NK-92 (cell line): ENCODE measurements around the gene HBS1L.
"Not testable (repeated sequence)": the region's sequence is repeated elsewhere in the genome, so short reads cannot be mapped to it uniquely, and the experiment has no call there.

Experiments used
- DNase-seq: peaks from one replicate; lab custom pipeline; 2025; ENCODE audit not compliant: unreplicated experiment; lab: John Stamatoyannopoulos, UW

HBS1L gene

DNA sequence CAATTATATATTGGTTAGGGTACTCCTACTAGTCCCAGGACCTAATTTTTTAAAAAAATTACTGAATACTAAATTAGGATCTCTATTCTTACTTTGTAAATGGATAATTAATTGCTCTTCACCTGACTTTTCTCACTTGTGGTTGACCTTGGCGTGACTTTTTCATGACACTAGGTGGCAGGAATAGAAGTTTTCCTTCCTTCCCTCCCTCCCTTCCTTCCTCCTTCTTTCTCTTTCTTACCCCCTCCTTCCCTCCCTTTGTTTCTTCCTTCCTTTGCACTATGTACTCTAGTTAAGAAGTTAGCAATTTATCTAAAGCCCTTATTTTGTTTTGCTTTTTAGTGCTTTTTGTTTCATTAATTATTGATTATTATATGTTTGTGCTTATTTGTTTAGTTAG is 20.4 kb upstream of the HBS1L start:
- no peak for DNase-seq

- DNase-seq, result no peak
These were observed 19.3 kb upstream of the HBS1L start for GRCh38 chr6:135073756-135074393.

- DNase-seq, result no peak
These were observed 18.6 kb upstream of the HBS1L start for GRCh38 chr6:135073217-135073616.

DNA sequence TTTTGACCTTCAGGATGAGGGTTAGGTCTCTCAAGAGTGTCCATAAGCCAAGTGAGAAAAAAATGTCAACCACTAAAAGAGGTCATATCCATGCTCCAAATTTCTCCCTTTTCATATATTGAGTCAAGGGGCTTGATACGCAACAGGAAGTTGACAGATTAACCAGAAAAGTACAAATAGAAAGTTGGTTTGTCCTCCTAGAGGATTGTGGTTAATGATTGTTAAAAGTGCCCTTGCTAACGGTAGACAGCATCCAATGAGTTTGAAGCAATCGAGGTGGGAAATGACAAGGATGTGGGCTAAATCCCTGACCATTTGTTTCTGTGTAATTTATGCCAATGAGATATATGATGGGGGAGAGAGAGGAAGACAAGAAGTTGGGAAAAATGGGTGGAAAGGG is 18.1 kb upstream of the HBS1L start:
- DNase-seq, result no peak

- DNase-seq, result no peak
These were observed 16.9 kb upstream of the HBS1L start for GRCh38 chr6:135071541-135071940.

- DNase-seq, result no peak
These were observed 13.3 kb upstream of the HBS1L start for GRCh38 chr6:135067911-135068310.

- DNase-seq, result no peak
These were observed 12.2 kb upstream of the HBS1L start for GRCh38 chr6:135066806-135067205.

DNA sequence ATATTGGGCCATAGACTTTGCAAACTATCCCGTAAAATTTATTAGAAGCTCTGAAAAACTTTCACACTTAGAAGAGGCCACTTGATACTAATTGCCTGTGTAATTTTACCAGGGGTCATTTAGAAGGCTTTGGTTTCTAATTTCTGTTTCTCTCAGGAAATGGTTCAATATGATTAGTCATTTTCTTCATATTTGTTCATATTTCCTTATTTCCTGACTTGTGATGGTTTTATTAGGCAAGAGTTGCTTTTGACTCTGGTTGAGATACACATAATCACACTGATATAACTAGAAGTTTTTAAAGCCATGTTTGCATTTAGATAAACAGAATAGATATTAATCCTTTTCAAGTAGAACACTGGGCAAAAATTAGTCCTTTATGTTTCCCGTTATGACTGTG is 11.8 kb upstream of the HBS1L start:
- DNase-seq, result no peak

DNA sequence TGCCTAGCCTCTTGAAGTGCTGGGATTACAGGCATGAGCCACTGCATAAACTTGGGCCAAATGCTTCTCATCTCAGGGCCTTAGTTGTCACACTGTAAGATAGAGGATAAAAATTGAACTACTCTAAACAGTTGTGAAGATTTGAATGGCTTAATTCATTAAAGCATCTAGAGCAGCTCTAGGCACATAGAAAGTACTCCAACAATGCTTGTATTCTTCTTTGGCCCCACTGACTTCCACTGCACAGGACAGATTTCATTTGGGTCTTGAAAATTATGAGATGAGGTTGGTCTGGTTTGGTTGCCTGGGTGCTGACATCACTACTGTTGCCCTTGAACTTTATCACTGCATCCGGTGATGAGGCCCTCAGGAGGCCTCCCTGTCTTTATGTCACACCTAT is 10.0 kb upstream of the HBS1L start:
- no peak for DNase-seq

GRCh38 chr6:135063926-135064325 is 9.3 kb upstream of the HBS1L start:
- no peak for DNase-seq

- no peak for DNase-seq
These were observed 8.1 kb upstream of the HBS1L start for GRCh38 chr6:135062735-135063134.

- no peak for DNase-seq
These were observed 5.5 kb upstream of the HBS1L start for GRCh38 chr6:135060076-135060475.

GRCh38 chr6:135058299-135058698 is 3.7 kb upstream of the HBS1L start:
- not testable (repeated sequence) for DNase-seq

GRCh38 chr6:135056632-135057031 is 2.0 kb upstream of the HBS1L start:
- no peak for DNase-seq

DNA sequence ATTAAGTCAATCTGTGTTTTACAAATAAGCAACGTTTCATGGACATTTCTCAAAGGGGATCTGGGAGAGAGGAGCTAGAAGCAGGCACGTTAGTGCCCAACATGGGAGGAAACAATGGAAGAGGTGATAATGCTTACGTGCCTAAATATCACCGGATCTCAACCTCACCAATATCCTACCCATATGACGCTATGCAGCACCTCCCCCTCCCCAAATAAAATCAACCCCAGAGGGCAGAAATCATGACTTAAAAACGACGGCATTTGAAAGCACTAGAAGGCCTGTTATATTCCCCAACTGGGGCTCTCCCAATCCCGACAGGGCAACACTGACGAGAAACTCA is 425 bp downstream of the HBS1L start:
- no peak for DNase-seq

DNA sequence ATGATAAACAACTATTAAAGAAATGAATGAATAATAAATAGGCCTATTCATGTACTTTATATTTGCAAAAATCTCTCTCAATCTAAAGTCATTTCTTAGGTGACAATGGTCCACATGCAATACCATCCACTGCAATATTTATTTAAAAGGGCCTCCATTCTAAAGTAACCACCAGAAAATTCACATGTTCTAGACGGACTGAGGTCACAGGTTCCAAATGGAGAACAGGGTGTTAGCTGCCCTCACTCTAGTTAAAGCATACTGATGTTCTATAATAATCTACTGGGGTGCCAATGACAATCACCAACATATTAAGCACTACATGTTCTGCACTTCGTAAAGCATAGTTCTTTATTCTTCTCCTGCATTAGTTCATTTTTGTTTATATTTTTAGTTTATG is 1.2 kb downstream of the HBS1L start:
- DNase-seq, result no peak

DNA sequence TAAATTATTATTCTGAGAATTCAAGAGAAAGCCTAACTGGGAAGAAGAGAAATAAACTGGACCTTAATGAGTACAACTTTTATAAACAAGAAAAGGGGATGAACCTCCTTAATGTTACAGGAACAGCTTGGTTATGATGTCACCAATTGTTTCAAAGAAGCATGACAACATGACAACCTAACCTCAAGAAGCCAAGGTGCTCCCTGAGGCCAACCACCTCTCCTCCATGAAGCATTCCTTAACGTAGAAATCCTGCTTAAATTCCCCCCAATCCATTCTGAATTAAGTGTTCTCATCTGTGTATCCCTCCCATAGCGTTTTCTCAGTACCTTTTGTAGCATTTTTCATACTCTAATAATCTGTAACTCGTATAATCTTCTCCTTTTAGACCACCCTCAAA is 1.7 kb downstream of the HBS1L start:
- DNase-seq, result no peak

DNA sequence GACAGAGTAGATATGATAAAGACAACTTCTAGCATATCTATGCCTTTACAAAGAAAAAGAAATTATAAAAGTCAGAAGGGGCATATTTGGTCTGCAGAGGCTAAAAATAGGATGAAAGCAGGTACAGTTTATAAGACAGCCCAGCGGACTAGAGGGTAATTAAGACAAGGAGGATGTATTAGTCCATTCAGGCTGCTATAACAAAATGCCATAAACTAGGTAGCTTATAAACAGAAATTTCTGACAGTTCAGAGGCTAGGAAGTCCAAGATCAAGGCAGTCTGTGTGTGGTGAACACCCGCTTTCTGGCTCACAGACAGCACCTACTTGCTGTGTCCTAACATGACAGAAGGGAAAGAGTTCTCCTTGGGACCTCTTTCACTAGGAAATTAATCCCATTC is 5.7 kb downstream of the HBS1L start:
- DNase-seq, result no peak

DNA sequence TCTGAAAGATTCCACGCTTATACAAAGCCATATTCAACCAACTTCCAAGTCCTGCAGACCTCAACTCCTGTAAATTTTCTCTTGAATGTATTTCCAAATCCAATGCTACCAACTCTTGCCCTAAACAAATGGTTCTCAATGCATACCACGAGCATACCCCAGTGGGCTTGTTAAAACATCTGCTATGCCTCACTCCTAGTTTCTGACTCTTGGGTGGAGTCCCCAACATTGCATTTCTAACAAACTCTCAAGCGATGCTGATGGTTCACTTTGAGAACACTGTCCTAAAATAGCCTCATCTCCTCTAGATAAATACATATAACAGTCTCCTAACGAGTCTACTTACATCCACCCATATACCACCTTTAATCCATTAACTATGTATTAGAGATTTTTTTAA is 7.3 kb downstream of the HBS1L start:
- DNase-seq, result no peak

DNA sequence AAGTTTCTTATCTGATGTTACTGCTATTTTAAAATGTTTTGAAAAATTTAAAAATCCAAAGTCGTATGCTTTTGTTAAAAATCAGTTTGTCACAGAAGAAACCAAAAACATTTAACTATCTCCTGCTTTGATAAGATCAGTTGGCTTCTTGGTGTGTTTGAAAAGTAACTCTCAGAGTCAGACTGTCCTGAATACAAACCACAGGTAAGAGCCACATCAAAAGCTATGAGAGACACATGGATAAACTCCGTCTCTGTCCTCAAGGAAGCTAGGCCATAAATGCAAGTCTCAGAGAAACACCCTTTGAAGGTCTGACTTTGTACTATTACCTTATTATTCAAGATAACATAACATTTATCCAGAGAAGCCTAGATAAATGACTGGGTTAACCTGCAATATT is 7.7 kb downstream of the HBS1L start:
- no peak for DNase-seq

DNA sequence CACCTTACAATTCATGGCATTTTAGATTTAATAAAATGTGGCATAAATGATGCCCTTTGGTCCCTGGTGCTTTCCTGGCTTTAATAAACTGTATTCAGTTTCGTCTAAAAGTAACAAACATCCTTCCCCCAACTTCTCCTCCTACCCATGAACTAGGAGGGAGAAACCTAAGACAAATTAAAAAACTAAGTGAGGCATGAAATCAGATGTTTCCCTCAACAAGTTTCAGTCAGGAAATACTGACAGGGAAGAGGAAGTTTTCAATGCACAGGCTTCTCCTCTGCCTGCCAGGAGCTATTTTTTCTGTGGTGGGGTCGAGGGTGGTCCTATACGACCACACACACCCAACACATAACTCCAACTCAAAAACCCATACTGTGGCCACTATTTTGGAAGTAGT is 10.0 kb downstream of the HBS1L start:
- no peak for DNase-seq

DNA sequence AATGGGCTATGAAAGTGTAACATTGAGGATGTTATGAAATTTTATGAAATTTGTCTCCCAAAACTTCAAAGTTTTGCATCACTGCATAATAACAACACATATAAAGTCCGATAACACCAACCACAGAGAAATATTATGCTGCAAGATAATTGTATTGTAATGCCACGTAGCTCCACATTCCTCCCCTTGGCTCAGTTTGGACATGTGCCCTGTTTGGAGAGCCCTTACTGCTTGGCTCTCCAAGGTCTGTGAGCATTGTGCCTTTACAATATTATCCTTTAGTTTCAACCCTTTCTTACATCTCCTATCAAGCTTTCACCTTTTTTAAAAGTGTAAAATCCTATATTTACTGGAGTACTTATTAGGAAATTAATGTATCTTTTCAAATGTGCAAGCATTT is 10.8 kb downstream of the HBS1L start:
- no peak for DNase-seq

- no peak for DNase-seq
These were observed 11.3 kb downstream of the HBS1L start for GRCh38 chr6:135043364-135043763.

- DNase-seq, result no peak
These were observed 16.3 kb downstream of the HBS1L start for GRCh38 chr6:135038335-135038734.
